ENCODE measurements around the gene EFCAB11.

The EFCAB11 gene

DNA sequence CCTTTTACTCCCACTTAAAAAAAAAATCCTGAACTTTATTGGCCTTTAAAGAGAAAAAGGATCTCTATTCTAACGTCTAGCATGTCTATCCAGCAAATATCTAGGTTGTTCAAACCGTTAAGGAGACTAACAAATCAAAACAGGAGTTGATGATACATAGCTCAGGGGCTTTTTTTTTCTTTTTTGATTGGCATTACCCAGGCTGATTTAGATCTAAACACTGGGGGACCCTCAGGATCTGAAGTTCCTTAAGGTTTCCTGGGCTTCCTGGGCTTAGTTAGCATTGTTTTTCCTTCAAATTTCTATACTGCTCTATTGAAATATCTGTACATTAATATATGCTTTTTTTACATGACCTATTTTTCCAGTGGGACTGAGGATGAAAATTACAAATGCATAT is 42.3 kb downstream of the EFCAB11 start:
- H3K27ac ChIP-seq: peak overlapping the region; percentile 85

DNA sequence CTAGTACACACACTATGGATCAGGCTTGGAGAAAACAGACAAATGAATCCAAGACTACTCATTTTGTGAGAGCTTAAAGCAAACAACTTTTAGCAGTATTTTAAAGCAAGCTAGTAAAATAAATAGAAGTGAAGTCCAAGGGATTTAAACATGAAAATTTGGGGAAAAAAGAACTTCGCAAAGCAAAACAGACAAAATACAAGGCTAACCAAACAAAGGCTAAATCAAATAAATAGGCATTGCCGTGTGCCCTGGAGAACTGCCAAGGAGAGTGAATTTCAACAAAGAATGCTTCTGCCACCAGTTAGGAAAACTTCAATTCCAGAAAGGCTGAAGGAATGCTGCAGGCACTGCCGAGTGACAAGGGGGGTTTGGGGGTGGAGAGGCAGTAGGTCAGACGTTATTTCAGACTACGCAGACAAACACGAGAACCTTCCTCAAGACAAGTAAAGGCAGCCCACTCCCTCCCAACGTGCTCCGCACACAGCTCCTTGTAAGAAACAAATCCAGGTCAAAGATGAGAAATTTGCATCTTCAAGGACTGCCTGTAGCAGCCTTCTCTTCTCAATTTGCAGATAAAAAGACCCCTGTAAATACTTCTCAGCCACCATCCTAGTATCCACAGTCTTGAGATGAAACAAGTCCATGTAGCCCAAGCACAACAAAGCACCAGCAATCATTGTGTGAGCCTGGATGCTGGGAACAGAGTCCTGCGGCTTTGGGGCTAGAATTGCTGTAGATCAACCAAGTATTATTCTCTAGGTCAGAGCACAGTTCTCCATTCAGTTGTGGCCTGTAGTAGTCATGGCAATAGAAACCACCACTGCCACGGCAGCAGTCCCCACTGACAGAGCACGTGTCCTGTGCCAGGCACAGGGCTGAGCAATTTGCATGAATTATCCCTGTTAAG is 43.3 kb downstream of the EFCAB11 start:
- H3K27ac ChIP-seq: peak overlapping the region; percentile 85

More for the DNA sequence above, 42.3 kb downstream of the EFCAB11 start:
- TF ChIP-seq, protein P1, sequence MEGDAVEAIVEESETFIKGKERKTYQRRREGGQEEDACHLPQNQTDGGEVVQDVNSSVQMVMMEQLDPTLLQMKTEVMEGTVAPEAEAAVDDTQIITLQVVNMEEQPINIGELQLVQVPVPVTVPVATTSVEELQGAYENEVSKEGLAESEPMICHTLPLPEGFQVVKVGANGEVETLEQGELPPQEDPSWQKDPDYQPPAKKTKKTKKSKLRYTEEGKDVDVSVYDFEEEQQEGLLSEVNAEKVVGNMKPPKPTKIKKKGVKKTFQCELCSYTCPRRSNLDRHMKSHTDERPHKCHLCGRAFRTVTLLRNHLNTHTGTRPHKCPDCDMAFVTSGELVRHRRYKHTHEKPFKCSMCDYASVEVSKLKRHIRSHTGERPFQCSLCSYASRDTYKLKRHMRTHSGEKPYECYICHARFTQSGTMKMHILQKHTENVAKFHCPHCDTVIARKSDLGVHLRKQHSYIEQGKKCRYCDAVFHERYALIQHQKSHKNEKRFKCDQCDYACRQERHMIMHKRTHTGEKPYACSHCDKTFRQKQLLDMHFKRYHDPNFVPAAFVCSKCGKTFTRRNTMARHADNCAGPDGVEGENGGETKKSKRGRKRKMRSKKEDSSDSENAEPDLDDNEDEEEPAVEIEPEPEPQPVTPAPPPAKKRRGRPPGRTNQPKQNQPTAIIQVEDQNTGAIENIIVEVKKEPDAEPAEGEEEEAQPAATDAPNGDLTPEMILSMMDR (IDR thresholded peaks at IDR 0.05): no peak
- TF ChIP-seq ZFX (IDR thresholded peaks at IDR 0.05; ENCODE audit: borderline replicate concordance): no peak

DNA sequence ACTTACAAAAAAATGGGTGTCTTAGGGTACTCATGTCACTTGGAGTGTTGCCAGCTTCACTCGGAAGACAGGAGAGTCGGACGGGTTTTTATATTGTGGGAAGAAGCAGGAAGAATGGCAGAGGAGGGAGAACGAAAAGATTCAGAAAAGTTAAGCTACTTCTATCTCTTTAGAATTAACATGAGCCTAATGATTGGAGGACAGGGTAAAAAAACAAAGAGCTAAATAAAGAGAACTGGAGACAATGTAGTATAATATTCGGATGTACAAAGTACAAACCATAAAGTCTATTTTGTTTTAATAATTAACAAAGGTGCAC is 43.9 kb downstream of the EFCAB11 start:
- TF ChIP-seq, protein P1 (IDR thresholded peaks at IDR 0.05): no peak
- TF ChIP-seq ZFX (IDR thresholded peaks at IDR 0.05; ENCODE audit: borderline replicate concordance): no peak
- H3K27ac ChIP-seq: peak overlapping the region; percentile 85

More for the DNA sequence above, 43.3 kb downstream of the EFCAB11 start:
- TF ChIP-seq, protein P1 (IDR thresholded peaks at IDR 0.05): no peak
- TF ChIP-seq ZFX (IDR thresholded peaks at IDR 0.05; ENCODE audit: borderline replicate concordance): no peak

DNA sequence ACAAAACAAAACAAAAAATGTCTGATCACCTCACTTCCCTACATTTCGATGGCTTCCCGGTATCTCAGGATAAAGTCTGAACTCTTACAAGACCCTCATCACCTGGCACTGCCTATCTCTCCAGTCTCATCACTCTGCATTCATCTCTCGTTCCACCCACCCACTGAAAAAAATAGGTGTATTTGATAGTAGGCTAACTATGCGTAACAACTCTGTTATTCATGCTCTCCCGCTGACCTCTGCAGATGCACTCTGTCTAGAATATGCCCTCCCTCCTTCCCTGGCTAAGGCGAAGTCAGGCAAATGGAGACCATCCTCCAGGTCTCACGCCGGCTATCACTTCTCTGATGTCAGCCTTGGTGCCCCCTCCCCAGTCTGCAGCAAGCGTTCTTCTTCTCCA is 44.9 kb downstream of the EFCAB11 start:
- peak overlapping the region; percentile 85 for H3K27ac ChIP-seq

DNA sequence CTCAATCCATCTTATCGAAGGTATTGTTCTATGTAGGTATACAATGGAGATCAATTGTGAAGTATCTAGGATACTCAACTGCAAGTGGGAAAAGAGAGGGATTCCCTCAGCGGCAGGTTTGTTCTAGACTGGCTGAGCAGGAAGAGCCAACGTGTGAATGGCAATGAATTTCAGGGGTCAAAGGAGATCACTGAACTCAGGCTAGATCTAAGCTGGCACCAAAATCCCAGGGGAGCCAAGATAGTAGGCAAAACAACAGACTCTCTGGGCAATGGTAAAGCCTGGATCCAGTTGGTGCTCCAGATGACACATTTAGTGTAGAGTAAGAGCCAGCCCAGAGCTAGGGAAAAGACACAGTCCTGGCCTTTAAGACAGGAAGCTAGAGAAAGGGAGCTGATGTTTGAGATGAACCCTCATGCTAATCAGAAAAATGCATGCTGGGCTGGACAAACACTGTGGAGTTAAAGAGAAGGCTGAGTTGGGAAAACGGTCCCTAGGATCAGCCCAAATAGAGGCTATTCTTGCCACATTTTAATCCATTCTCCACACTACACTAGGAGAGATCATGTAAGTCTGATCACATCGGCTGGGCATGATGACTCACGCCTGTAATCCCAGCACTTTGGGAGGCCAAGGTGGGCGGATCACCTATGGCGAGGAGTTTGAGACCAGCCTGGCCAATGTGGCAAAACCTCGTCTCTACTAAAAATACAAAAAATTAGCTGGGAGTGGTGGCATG is 45.6 kb downstream of the EFCAB11 start:
- H3K27ac ChIP-seq: no peak overlapping the region
- no peak for TF ChIP-seq ZFX (IDR thresholded peaks at IDR 0.05; ENCODE audit: borderline replicate concordance)
- TF ChIP-seq, protein P1 (IDR thresholded peaks at IDR 0.05): no peak

More for the DNA sequence above, 44.9 kb downstream of the EFCAB11 start:
- TF ChIP-seq, protein P1 (IDR thresholded peaks at IDR 0.05): no peak
- TF ChIP-seq ZFX (IDR thresholded peaks at IDR 0.05; ENCODE audit: borderline replicate concordance): no peak

DNA sequence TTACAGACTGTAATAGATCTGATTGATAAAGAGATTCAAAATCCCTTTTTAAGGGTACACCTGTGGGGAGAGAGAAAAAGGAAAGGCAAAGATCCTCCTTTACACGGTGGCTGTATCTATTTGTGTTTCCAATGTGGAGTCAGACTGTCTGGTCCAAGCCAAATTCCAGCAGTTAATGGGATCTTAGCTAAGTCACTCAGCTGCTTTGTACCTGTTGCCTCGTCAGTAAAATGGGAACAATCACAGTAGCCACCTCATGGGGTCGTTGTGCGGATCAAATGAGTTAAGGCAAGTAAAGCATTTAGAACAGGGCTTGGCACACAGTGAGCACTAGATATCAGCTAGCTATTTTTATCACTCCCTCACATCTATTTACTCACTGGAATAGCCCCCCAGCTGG is 46.9 kb downstream of the EFCAB11 start:
- TF ChIP-seq ZFX (IDR thresholded peaks at IDR 0.05; ENCODE audit: borderline replicate concordance): no peak
- TF ChIP-seq, protein P1 (IDR thresholded peaks at IDR 0.05): no peak
- no peak overlapping the region for H3K27ac ChIP-seq

DNA sequence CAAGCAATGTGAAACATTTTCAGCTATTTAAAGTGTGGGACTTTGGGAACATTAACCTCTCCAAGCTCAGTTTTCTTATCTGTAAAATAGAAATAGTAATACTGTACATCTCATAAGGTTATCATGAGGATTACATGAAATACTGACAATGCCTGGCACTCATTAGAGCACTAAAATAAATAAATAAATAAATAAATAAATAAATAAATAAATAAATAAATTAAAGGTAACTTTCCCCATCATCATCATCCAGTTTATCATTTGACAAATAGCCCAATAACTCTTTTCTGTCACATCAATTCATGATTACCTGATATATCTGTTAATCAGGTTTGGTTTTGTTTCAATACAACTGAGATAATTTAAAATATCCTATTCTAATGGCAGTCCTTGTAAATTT is 48.5 kb downstream of the EFCAB11 start:
- H3K27ac ChIP-seq: no peak overlapping the region
- TF ChIP-seq ZFX (IDR thresholded peaks at IDR 0.05; ENCODE audit: borderline replicate concordance): no peak
- TF ChIP-seq, protein P1 (IDR thresholded peaks at IDR 0.05): no peak
